Esophagus muscularis mucosa (tissue), 3 donors: ENCODE results near the gene DDT.

ENCODE experiments used
- EP300 ChIP-seq: sonication (generic); formaldehyde crosslinking; IDR thresholded peaks from one replicate; pipeline ENCODE4 v1.6.1; 2017; ENCODE audit warnings: antibody characterized with exemption
- TF ChIP-seq, protein P1 (sequence below), 3 experiments: fragments of 200-600 bp in 2 of 3; fragments of 450-650 bp in 1 of 3; sonication (generic) in 2 of 3; IDR thresholded peaks; one replicate each; pipeline ENCODE4 v1.5.1; 2017 to 2019; ENCODE audit warnings: antibody characterized with exemption in 3 of 3, mild to moderate bottlenecking in 2 of 3, moderate library complexity in 1 of 3

DNA sequence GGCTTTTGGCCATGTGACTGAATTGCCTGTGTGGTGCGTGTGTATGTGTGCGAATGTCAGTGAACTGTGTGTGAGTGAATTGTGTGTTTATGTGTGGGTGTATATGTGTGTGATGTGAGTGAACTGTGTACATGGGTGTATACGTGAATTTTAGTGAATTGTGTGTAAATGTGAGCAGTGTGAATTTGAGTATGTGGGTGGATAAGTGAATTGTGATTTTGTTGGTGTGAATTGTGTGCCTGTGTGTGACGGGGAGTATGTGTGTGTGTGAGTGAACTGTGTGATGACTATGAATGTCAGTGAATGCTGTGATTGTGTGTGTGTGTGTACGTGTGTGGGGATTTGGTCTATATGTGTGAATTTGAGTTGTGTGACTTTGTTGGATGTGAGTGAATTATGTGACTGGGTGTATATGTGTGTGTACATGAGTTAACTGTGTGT lies 4.0 kb downstream of the DDT start:
- TF ChIP-seq, protein P1, sequence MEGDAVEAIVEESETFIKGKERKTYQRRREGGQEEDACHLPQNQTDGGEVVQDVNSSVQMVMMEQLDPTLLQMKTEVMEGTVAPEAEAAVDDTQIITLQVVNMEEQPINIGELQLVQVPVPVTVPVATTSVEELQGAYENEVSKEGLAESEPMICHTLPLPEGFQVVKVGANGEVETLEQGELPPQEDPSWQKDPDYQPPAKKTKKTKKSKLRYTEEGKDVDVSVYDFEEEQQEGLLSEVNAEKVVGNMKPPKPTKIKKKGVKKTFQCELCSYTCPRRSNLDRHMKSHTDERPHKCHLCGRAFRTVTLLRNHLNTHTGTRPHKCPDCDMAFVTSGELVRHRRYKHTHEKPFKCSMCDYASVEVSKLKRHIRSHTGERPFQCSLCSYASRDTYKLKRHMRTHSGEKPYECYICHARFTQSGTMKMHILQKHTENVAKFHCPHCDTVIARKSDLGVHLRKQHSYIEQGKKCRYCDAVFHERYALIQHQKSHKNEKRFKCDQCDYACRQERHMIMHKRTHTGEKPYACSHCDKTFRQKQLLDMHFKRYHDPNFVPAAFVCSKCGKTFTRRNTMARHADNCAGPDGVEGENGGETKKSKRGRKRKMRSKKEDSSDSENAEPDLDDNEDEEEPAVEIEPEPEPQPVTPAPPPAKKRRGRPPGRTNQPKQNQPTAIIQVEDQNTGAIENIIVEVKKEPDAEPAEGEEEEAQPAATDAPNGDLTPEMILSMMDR (IDR thresholded peaks at IDR 0.05) = no peak
- TF ChIP-seq EP300 = no peak
